Activated CD8-positive, alpha-beta T cell treated with anti-CD3 and anti-CD28 coated beads for 36 hours (primary cell): ENCODE measurements around the gene GGCX. TPM values are rescaled to one million over a fixed set of nuclear protein-coding genes. Genes with fewer than 3 reads are reported as not detected.

ENCODE experiments used
- ATAC-seq: fragments of 200-7000 bp; cut with Tn5 transposase; one replicate; pipeline ENCODE4 v1.10.0; 2021; ENCODE audit warnings: mild to moderate bottlenecking, moderate library complexity
- CTCF ChIA-PET: fragments of 350-600 bp; sonication (Branson Sonifier 250); formaldehyde crosslinking; loops from one replicate; lab custom pipeline; 2021; ENCODE audit warnings: antibody characterized with exemption; lab: Charles Lee
- POLR2A ChIA-PET: fragments of 350-600 bp; sonication (Branson Sonifier 250); formaldehyde crosslinking; loops from one replicate; lab custom pipeline; 2021; ENCODE audit warnings: antibody characterized with exemption; lab: Charles Lee
- DNase-seq: peaks from one replicate; pipeline ENCODE4 v3.0.0-alpha.2; 2020
- H3K27ac Mint-ChIP-seq: one replicate; pipeline ENCODE4 v1.8.0; 2021; ENCODE audit warnings: mild to moderate bottlenecking, mixed read lengths
- H3K27me3 Mint-ChIP-seq: one replicate; pipeline ENCODE4 v1.8.0; 2021; ENCODE audit warnings: mixed read lengths
- H3K36me3 Mint-ChIP-seq: one replicate; pipeline ENCODE4 v1.8.0; 2021; ENCODE audit warnings: low read depth, mixed read lengths
- H3K4me1 Mint-ChIP-seq: one replicate; pipeline ENCODE4 v1.8.0; 2021; ENCODE audit warnings: low read depth, mixed read lengths
- H3K4me3 Mint-ChIP-seq: one replicate; pipeline ENCODE4 v1.8.0; 2021; ENCODE audit warnings: mild to moderate bottlenecking, moderate library complexity, mixed read lengths
- H3K9me3 Mint-ChIP-seq: one replicate; pipeline ENCODE4 v1.8.0; 2021; ENCODE audit warnings: mixed read lengths
- intact Hi-C: fragments of 100-400 bp; cut with micrococcal nuclease; formaldehyde crosslinking; loops from one replicate; pipeline ENCODE4 v1.10.0; 2022
- total RNA-seq, 2 experiments: library from RNA; stranded (reverse); gene quantifications; one replicate each; pipeline ENCODE4 v1.2.3, GENCODE V29; 2021
- TF ChIP-seq, protein P1 (sequence below): fragments of 200-600 bp; IDR thresholded peaks from one replicate; pipeline ENCODE4 v1.8.0; 2022; ENCODE audit warnings: antibody characterized with exemption, mild to moderate bottlenecking

Gene GGCX
- total RNA-seq, 2 experiments from 2014 or later, result 14.6 to 16.7 TPM

DNA sequence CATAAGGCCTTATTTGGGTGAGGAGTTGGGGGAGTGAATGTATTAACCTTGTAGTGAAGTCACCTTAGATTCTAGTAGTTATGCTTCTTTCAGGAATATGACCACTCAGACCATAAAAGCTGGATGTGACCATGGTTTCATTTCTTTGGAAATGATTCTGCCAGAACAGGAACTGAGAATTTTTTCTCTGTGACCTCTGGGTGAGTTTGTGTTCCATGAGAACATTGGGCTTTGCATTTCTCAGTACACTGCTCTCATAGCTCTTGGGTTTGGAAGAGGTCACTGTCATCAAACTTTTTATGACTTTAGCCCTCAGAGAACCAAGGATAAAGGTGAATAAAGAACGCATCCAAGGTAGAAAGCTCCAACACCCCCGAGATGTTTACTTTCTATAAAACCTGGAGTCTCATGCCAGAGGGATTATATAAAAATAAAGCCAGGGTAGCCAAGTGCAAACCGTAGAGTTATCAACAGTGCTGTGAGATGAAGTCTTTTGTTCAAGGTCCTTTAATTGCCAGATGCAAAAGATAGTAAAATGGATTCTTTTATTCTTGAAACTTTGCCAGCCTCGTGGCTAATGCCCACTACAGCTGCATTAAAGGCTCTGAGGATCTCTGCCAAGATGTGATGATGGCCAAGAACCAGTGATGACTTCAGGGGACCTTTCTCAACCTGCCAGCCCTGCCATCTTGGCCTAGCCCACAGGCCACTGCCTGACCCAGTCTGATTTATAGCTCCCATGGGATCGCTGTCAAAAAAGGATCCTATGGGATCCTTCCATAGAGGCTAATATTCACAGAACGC, 50.1 kb downstream of the GGCX start:
- no peaks in the 10 kb centered on the region for H3K4me1 Mint-ChIP-seq
- intact Hi-C loops, result no loop called here
- no peak for ATAC-seq
- no peaks in the 10 kb centered on the region for H3K27me3 Mint-ChIP-seq
- POLR2A ChIA-PET, result interaction anchor here (2.0 kb wide), 1 partner anchor 28 kb away, joined by 5 read pairs; the partner anchor contains the start of gene MAT2A
- H3K4me3 Mint-ChIP-seq, result no peak overlapping the region
- no peaks in the 10 kb centered on the region for H3K9me3 Mint-ChIP-seq
- H3K27ac Mint-ChIP-seq, result no peak overlapping the region
- DNase-seq, result no peak
- CTCF ChIA-PET, result interaction anchor here (0.8 to 1.5 kb wide), 2 partner anchors 11 to 91 kb away, joined by 4 read pairs; no protein-coding TSS in a partner anchor
- no peaks in the 10 kb centered on the region for H3K36me3 Mint-ChIP-seq
- TF ChIP-seq, protein P1, sequence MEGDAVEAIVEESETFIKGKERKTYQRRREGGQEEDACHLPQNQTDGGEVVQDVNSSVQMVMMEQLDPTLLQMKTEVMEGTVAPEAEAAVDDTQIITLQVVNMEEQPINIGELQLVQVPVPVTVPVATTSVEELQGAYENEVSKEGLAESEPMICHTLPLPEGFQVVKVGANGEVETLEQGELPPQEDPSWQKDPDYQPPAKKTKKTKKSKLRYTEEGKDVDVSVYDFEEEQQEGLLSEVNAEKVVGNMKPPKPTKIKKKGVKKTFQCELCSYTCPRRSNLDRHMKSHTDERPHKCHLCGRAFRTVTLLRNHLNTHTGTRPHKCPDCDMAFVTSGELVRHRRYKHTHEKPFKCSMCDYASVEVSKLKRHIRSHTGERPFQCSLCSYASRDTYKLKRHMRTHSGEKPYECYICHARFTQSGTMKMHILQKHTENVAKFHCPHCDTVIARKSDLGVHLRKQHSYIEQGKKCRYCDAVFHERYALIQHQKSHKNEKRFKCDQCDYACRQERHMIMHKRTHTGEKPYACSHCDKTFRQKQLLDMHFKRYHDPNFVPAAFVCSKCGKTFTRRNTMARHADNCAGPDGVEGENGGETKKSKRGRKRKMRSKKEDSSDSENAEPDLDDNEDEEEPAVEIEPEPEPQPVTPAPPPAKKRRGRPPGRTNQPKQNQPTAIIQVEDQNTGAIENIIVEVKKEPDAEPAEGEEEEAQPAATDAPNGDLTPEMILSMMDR, result no peak

DNA sequence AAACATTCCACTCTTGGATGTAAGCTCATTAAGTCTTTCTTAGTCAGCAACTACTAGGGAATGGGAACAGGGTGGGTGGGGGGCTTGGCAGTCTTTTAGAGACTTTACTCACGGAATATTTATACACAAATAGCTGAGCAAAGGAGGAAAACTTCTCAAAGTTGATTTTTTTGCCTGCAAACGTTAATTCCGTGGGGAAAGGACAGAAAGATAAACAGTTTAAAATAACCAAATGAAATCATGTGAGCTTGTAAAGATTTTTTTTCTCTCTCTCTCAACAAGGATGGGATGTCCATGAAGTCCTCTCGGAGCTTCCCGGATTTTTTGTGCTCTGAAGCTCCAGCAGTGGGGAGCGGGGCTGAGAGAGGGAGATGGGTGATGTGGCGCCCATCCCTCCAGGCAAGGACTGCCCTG, 54.5 kb downstream of the GGCX start:
- Mint-ChIP-seq H3K9me3 (no peaks in the 10 kb centered on the region), H3K4me1 (no peaks in the 10 kb centered on the region), H3K36me3 (no peaks in the 10 kb centered on the region), H3K4me3 (no peak overlapping the region), H3K27me3 (no peaks in the 10 kb centered on the region), H3K27ac (no peak overlapping the region)
- POLR2A ChIA-PET, result interaction anchor here (0.5 to 1.2 kb wide), 2 partner anchors 31 to 35 kb away, joined by 3 to 4 read pairs; no protein-coding TSS in a partner anchor
- intact Hi-C loops, result no loop called here
- TF ChIP-seq, protein P1, result no peak
- CTCF ChIA-PET, result interaction anchor here (1.8 kb wide), 1 partner anchor 10 kb away, joined by 3 read pairs; no protein-coding TSS in a partner anchor
- DNase-seq (no peak), ATAC-seq (no peak)

DNA sequence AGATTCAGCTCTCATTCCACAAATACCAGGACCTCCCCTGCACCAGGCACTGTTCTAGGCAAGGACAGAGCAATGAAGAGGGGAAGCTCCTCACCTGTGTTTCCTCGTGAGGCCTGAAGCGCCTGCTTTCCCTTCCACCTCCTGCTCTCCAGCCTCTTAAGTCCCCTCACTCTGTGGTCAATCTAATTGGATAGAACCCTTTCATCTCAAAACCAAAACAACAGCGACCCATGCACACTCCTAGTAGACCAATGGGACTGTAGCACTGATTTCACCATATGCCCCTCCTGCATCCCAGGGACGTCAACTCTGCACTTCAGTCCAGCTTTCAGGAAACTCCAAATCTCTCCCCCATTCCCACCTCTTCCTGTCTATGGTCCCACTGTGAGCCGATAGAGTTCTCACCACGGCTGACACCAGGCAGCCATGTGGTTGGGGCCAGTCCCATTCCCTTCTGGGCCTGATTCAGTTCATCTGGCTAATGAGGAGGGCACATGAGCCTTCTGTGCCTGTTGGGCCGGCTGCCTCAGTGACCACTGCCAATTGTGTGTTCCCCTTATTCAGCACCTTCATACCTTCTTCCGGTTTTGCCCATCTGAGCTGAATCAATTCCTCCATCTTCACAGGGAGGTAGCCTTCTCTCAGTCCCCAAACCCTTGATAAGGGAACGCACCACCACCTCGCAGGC, 55.6 kb downstream of the GGCX start:
- no peaks in the 10 kb centered on the region for H3K36me3 Mint-ChIP-seq
- ATAC-seq (no peak), DNase-seq (no peak)
- TF ChIP-seq, protein P1, result no peak
- CTCF ChIA-PET, result interaction anchor here (1.8 kb wide), 1 partner anchor 11 kb away, joined by 3 read pairs; no protein-coding TSS in a partner anchor
- no peaks in the 10 kb centered on the region for H3K4me1 Mint-ChIP-seq
- no peaks in the 10 kb centered on the region for H3K9me3 Mint-ChIP-seq
- POLR2A ChIA-PET, result no interaction called here
- no peak overlapping the region for H3K4me3 Mint-ChIP-seq
- no peak overlapping the region for H3K27ac Mint-ChIP-seq
- intact Hi-C loops, result no loop called here
- no peaks in the 10 kb centered on the region for H3K27me3 Mint-ChIP-seq

DNA sequence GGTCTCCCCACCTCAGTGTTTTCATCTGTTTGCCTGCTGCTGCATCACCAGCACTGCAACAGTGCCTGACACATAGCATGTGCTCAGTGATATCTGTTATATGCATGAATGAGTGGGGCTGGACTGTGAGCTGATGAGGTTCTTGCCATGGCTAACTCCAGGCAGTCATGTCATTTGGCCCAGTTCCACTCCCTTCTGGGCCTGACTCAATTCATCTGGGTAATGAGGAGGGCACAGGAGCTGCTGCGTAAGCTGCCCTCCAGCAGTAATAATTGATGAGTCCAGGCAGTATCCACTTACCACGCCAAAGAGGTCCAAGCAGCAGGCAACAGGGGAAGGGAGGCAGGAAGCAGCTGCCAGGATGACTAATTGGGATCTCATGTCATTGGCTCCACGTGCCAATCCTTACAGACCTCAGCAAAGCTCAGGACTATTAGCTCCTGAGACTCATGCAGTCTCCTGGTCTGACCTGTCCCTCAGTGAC, 56.5 kb downstream of the GGCX start:
- Mint-ChIP-seq H3K36me3 (no peaks in the 10 kb centered on the region), H3K9me3 (no peaks in the 10 kb centered on the region), H3K4me3 (no peak overlapping the region), H3K27ac (no peak overlapping the region), H3K27me3 (no peaks in the 10 kb centered on the region), H3K4me1 (no peaks in the 10 kb centered on the region)
- ATAC-seq (no peak), DNase-seq (no peak)
- intact Hi-C loops, result no loop called here
- TF ChIP-seq, protein P1, result no peak
- ChIA-PET POLR2A (interaction anchor here (0.6 kb wide), 1 partner anchor 45 kb away, joined by 3 read pairs; no protein-coding TSS in a partner anchor), CTCF (interaction anchor here (1.4 to 1.5 kb wide), 2 partner anchors 45 to 47 kb away, joined by 3 read pairs; no protein-coding TSS in a partner anchor)
